Ishikawa (cell line): ENCODE data around the gene CPNE2.

Experiments used
- CREB1 ChIP-seq: IDR thresholded peaks from 2 replicates; pipeline ENCODE4 v1.6.1; 2012; ENCODE audit warnings: low read depth
- FOXM1 ChIP-seq: IDR thresholded peaks from 2 replicates; pipeline ENCODE4 v1.6.1; 2012; ENCODE audit warnings: low read depth, borderline replicate concordance
- NFIC ChIP-seq: IDR thresholded peaks from 2 replicates; pipeline ENCODE4 v1.6.1; 2012
- RAD21 ChIP-seq: IDR thresholded peaks from 2 replicates; pipeline ENCODE4 v1.6.1; 2012; ENCODE audit warnings: low read depth
- TEAD4 ChIP-seq: IDR thresholded peaks from 2 replicates; pipeline ENCODE4 v1.6.1; 2012
- YY1 ChIP-seq: IDR thresholded peaks from 2 replicates; pipeline ENCODE4 v1.6.1; 2012; ENCODE audit warnings: low read depth
- TF ChIP-seq, protein P1 (sequence below): IDR thresholded peaks from 2 replicates; pipeline ENCODE4 v1.6.1; 2012; ENCODE audit warnings: low read depth, mild to moderate bottlenecking
- TF ChIP-seq, protein P2 (sequence below): IDR thresholded peaks from 2 replicates; pipeline ENCODE4 v1.6.1; 2012

DNA sequence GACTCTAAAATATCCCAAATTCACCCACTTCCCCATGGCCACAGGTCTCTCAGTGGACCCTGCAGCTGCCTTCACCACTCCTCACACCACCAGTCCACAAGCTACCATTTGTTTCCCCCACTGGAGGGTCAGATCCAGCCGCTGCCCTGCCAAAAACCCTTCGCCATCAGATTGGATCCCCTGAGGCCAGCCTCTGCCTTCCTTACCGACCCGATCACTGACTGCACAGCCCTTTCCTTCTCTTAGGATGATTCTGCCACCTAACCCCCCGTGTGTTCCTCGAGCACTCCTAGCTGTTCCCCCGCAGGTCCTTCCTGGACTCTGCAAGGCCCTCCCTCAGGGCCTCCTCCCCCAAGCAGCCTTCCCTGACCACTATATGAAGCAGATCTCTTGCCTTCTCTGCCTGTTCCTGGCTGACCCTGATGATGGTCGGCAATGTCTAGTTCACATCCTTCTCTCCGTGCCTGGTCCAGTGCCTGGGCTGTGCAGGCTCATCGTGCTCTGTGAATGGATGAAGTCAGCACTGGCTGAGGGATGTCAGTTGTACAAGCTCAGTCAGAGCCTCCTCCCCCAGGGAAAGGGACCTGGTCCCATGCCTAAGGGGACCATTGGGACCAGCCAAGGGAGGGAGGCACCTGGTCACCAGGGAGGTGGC, 46.0 kb downstream of the CPNE2 start:
- no peak for TF ChIP-seq TEAD4
- TF ChIP-seq, protein P1, sequence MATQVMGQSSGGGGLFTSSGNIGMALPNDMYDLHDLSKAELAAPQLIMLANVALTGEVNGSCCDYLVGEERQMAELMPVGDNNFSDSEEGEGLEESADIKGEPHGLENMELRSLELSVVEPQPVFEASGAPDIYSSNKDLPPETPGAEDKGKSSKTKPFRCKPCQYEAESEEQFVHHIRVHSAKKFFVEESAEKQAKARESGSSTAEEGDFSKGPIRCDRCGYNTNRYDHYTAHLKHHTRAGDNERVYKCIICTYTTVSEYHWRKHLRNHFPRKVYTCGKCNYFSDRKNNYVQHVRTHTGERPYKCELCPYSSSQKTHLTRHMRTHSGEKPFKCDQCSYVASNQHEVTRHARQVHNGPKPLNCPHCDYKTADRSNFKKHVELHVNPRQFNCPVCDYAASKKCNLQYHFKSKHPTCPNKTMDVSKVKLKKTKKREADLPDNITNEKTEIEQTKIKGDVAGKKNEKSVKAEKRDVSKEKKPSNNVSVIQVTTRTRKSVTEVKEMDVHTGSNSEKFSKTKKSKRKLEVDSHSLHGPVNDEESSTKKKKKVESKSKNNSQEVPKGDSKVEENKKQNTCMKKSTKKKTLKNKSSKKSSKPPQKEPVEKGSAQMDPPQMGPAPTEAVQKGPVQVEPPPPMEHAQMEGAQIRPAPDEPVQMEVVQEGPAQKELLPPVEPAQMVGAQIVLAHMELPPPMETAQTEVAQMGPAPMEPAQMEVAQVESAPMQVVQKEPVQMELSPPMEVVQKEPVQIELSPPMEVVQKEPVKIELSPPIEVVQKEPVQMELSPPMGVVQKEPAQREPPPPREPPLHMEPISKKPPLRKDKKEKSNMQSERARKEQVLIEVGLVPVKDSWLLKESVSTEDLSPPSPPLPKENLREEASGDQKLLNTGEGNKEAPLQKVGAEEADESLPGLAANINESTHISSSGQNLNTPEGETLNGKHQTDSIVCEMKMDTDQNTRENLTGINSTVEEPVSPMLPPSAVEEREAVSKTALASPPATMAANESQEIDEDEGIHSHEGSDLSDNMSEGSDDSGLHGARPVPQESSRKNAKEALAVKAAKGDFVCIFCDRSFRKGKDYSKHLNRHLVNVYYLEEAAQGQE, result no peak
- TF ChIP-seq, protein P2, sequence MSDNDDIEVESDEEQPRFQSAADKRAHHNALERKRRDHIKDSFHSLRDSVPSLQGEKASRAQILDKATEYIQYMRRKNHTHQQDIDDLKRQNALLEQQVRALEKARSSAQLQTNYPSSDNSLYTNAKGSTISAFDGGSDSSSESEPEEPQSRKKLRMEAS, result no peak
- no peak for TF ChIP-seq NFIC
- no peak for TF ChIP-seq YY1
- no peak for TF ChIP-seq FOXM1
- no peak for TF ChIP-seq CREB1
- TF ChIP-seq RAD21, result no peak
